GM10266 (cell line): ENCODE results near the gene STX12.
"Not testable (repeated sequence)": the region's sequence is repeated elsewhere in the genome, so short reads cannot be mapped to it uniquely, and the experiment has no call there.

Experiments
- DNase-seq: peaks from one replicate; pipeline ENCODE4 v3.0.0; 2012; ENCODE audit errors: extremely low spot score
- CTCF ChIP-seq: IDR thresholded peaks from 2 replicates; pipeline ENCODE4 v1.5.1; 2012; ENCODE audit warnings: mild to moderate bottlenecking, low read depth; ENCODE audit not compliant: control insufficient read depth, insufficient read depth; ENCODE audit errors: missing control alignments

STX12 gene

GRCh38 chr1:27821761-27822315, 48.8 kb downstream of the STX12 start:
- no peak for TF ChIP-seq CTCF
- no peak for DNase-seq

DNA sequence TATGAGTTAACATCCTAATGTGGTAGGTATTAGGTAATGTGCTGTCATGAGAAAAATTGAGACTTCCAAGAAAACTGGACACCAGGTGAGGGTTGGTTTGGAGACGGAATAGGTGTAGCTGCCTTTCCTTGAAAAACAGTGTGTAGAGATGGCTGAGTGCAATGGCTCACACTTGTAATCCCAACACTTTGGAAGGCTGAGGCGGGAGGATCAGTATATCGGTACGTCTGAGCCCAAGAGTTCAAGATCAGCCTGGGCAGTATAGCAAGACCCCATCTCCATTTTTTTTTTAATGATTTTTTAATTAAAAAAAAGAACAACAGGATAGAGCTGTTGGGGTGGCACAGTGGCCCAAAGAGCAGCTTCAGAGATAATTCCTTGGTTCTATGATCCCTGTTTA, 50.8 kb downstream of the STX12 start:
- DNase-seq = no peak
- no peak for TF ChIP-seq CTCF

- DNase-seq = no peak
- TF ChIP-seq CTCF = no peak
Measured at GRCh38 chr1:27824411-27824810, 51.4 kb downstream of the STX12 start.

DNA sequence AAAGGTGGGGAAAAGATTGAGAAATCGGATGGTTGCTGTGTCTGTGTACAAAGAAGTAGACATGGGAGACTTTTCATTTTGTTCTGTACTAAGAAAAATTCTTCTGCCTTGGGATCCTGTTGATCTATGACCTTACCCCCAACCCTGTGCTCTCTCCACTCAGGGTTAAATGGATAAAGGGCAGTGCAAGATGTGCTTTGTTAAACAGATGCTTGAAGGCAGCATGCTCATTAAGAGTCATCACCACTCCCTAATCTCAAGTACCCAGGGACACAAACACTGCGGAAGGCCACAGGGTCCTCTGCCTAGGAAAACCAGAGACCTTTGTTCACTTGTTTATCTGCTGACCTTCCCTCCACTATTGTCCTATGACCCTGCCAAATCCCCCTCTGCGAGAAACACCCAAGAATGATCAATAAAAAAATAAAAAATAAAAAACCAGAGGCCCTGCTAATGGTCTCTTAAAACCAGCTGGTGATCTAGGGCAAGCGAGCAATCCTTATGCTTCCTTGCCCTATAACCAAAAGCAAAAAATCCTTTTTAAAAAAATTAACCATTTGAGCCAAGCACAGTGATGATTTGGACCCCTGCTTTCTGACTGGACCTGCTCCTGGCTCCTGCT, 56.4 kb downstream of the STX12 start:
- DNase-seq = not testable (repeated sequence)

DNA sequence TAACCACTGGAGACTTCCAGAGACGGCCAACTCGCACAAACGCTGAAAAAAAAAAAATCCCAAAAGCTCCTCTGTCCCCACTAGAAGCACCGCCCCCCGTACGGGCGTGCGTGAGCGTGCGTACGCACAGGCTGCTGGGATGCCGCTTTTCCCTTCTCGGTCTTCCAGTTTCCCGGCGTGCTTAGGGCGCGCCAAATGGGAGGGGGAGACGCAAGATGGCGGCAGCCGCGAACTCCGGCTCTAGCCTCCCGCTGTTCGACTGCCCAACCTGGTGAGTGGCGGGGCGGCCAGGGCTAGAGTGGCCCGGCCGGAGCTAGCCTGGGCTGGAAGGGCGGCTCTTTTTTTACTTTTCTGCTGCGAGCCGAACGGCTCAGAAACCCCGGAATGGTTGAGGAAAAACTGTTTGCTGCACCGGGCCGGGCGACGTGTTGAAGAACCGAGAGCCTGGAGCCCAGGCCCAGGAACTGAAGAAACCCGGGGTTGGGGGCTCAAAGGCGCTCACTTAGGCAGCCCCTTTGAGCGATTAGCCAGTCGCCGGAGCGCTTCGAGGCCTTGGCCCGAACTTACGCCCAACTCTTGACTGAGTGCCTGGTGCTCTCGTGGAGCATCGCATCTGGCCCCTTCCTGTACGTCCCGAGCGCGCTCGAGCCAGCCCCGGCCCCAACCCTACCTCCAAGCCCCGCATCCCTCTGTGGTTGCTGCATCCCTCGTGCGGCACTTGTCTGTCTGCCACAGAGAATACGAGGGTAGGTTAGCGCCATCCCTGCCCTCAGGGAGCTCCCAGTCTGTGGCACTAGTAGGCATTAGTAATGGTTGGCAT, 57.8 kb downstream of the STX12 start, which contains the start of gene PPP1R8:
Gene PPP1R8 (plus strand): TSS at position 162 of the 820 bp plus-strand sequence. CDS start 54 bp downstream, at position 216.
- no peak for TF ChIP-seq CTCF
- peak; percentile 90 for DNase-seq

- TF ChIP-seq CTCF = no peak
- no peak for DNase-seq
Measured at GRCh38 chr1:27831568-27832410, 58.8 kb downstream of the STX12 start.

GRCh38 chr1:27832762-27833161, 59.7 kb downstream of the STX12 start:
- no peak for DNase-seq
- TF ChIP-seq CTCF = no peak
